Measurements from ENCODE around the gene LAGE3.

Gene LAGE3

GRCh38 chrX:154477891-154478477, 1.1 kb downstream of the LAGE3 start:
- no peak for DNase-seq (ENCODE audit: low read depth in 2 of 3, low spot score in 2 of 3)

GRCh38 chrX:154476821-154477220, 2.3 kb downstream of the LAGE3 start:
- DNase-seq (ENCODE audit: low read depth in 2 of 3, low spot score in 2 of 3): no peak

- no peak for DNase-seq (ENCODE audit: low read depth in 2 of 3, low spot score in 2 of 3)
Observed at GRCh38 chrX:154473683-154474082, 5.4 kb downstream of the LAGE3 start.

GRCh38 chrX:154472685-154473632, 6.1 kb downstream of the LAGE3 start:
- DNase-seq (ENCODE audit: low read depth in 2 of 3, low spot score in 2 of 3): no peak

- no peak for DNase-seq (ENCODE audit: low read depth in 2 of 3, low spot score in 2 of 3)
Observed at GRCh38 chrX:154471839-154472684, 7.0 kb downstream of the LAGE3 start.

- DNase-seq (ENCODE audit: low read depth in 2 of 3, low spot score in 2 of 3): no peak
Observed at GRCh38 chrX:154470914-154471568, 8.0 kb downstream of the LAGE3 start.

- DNase-seq (ENCODE audit: low read depth in 2 of 3, low spot score in 2 of 3): no peak
Observed at GRCh38 chrX:154470434-154470833, 8.6 kb downstream of the LAGE3 start.

- no peak for DNase-seq (ENCODE audit: low read depth in 2 of 3, low spot score in 2 of 3)
Observed at GRCh38 chrX:154469880-154470279, 9.2 kb downstream of the LAGE3 start.

- DNase-seq (ENCODE audit: low read depth in 2 of 3, low spot score in 2 of 3): no peak
Observed at GRCh38 chrX:154469114-154469513, 10.0 kb downstream of the LAGE3 start.

- DNase-seq (ENCODE audit: low read depth in 2 of 3, low spot score in 2 of 3): no peak
Observed at GRCh38 chrX:154468217-154468616, 10.9 kb downstream of the LAGE3 start.

- no peak for DNase-seq (ENCODE audit: low read depth in 2 of 3, low spot score in 2 of 3)
Observed at GRCh38 chrX:154467556-154467955, 11.5 kb downstream of the LAGE3 start.

GRCh38 chrX:154466907-154467306, 12.2 kb downstream of the LAGE3 start:
- no peak for DNase-seq (ENCODE audit: low read depth in 2 of 3, low spot score in 2 of 3)

- no peak for DNase-seq (ENCODE audit: low read depth in 2 of 3, low spot score in 2 of 3)
Observed at GRCh38 chrX:154466036-154466435, 13.0 kb downstream of the LAGE3 start.

GRCh38 chrX:154465601-154466000, 13.5 kb downstream of the LAGE3 start:
- no peak for DNase-seq (ENCODE audit: low read depth in 2 of 3, low spot score in 2 of 3)

- DNase-seq (ENCODE audit: low read depth in 2 of 3, low spot score in 2 of 3): no peak
Observed at GRCh38 chrX:154464806-154465365, 14.2 kb downstream of the LAGE3 start.

- no peak for DNase-seq (ENCODE audit: low read depth in 2 of 3, low spot score in 2 of 3)
Observed at GRCh38 chrX:154463611-154464220, 15.4 kb downstream of the LAGE3 start.

- DNase-seq (ENCODE audit: low read depth in 2 of 3, low spot score in 2 of 3): no peak
Observed at GRCh38 chrX:154462396-154462795, 16.7 kb downstream of the LAGE3 start.

GRCh38 chrX:154460326-154460725, 18.8 kb downstream of the LAGE3 start:
- no peak for DNase-seq (ENCODE audit: low read depth in 2 of 3, low spot score in 2 of 3)

GRCh38 chrX:154459832-154460231, 19.2 kb downstream of the LAGE3 start:
- no peak for DNase-seq (ENCODE audit: low read depth in 2 of 3, low spot score in 2 of 3)

Measured in activated CD8-positive, alpha-beta memory T cell treated with anti-CD3 and anti-CD28 coated beads for 48 hours (primary cell).